Measurements from ENCODE around the gene IMPACT. TPM values are rescaled to one million over a fixed set of nuclear protein-coding genes. Genes with fewer than 3 reads are reported as not detected.

The IMPACT gene
- total and polyA plus RNA-seq, 7 donors = 11.7 to 24.6 (median 15.6) TPM

DNA sequence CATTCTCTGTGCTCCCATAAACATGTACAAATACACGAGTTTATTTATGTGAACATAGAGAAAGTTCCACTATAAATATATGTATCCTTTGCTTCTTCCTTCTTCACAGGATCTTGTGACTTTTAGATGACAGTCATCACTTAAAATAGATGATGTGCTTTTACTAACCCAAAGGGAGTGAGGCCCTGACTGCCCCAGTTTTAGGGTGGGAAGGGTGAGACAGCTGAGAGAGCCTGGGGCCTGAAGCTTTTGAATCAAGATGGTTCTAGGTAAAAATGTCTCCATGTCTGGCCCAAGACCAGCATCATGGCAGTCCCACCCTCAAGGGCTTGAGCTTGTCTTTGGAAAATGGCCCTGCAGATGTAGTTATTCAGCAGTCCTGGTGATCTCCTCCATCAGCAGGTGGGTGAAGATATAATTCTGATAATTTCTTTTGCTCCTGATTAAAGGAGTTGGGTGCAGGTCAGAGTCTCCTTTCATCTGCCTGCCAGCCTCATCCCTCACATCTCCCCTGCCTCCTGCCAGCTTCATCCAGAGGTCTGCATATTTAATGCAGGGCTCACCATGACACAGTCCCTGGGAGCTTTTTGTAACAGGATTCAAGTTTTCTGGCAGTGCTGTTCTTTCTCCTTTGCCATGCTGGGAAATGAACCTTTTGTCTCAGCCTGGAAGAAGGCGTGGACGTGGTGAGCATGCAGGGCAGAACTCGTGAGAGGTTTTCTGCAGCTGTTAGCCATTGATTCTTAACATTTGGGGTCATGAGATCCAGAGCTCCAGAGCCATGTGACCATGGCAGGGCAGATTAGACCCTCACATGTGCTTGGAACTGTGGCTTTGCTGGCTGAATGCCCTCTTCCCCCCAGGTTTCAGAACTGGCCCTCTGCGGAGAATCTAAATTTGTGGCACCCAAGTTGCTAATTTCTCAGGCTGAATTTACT lies 36.6 kb downstream of the IMPACT start:
- 77 to 80% methylated on average over 5 of the region's 5 CpGs for WGBS, 2 donors
- no peaks in the 10 kb centered on the region for H3K4me1 ChIP-seq
- intact Hi-C loops (cut with DNase I) = no loop called here
- H3K36me3 ChIP-seq = no peaks in the 10 kb centered on the region
- H3K4me3 ChIP-seq = no peak overlapping the region
- DNase-seq = no peak
- H3K27me3 ChIP-seq = no peaks in the 10 kb centered on the region
- H3K27ac ChIP-seq = no peak overlapping the region
- TF ChIP-seq POLR2A (IDR thresholded peaks at IDR 0.05) = no peak
- TF ChIP-seq, protein P1, sequence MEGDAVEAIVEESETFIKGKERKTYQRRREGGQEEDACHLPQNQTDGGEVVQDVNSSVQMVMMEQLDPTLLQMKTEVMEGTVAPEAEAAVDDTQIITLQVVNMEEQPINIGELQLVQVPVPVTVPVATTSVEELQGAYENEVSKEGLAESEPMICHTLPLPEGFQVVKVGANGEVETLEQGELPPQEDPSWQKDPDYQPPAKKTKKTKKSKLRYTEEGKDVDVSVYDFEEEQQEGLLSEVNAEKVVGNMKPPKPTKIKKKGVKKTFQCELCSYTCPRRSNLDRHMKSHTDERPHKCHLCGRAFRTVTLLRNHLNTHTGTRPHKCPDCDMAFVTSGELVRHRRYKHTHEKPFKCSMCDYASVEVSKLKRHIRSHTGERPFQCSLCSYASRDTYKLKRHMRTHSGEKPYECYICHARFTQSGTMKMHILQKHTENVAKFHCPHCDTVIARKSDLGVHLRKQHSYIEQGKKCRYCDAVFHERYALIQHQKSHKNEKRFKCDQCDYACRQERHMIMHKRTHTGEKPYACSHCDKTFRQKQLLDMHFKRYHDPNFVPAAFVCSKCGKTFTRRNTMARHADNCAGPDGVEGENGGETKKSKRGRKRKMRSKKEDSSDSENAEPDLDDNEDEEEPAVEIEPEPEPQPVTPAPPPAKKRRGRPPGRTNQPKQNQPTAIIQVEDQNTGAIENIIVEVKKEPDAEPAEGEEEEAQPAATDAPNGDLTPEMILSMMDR (IDR thresholded peaks at IDR 0.05) = no peak
- TF ChIP-seq EP300 (IDR thresholded peaks at IDR 0.05) = no peak
- no peak for TF ChIP-seq POLR2AphosphoS5 (IDR thresholded peaks at IDR 0.05)
- no peaks in the 10 kb centered on the region for H3K9me3 ChIP-seq

DNA sequence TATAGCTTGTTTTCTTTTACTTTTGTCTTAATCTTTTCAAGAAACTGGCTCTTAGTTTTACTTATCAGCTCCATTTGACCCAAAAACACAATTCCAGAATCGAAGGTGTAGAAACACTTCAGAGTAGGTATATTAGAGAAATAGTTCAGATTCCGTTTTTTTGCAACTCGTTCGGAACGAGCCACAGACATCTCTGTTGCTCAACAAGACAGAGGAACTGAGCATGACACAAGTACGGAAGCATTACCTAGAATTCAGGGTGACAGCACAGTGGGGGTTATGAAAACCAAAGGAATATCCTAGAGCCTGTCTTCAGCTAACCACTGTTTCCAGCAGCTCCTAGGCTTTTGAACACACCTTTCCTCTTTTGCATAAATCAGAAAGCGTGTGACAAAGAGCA lies 39.0 kb downstream of the IMPACT start:
- H3K9me3 ChIP-seq = no peaks in the 10 kb centered on the region
- 89% methylated on average over 7 of the region's 7 CpGs for WGBS, 2 donors
- H3K4me3 ChIP-seq = no peak overlapping the region
- no peak for DNase-seq
- H3K27ac ChIP-seq = no peak overlapping the region
- H3K36me3 ChIP-seq = no peaks in the 10 kb centered on the region
- TF ChIP-seq POLR2AphosphoS5 (IDR thresholded peaks at IDR 0.05) (no peak), POLR2A (IDR thresholded peaks at IDR 0.05) (no peak), EP300 (IDR thresholded peaks at IDR 0.05) (no peak)
- TF ChIP-seq, protein P1 (IDR thresholded peaks at IDR 0.05) = no peak
- H3K27me3 ChIP-seq = no peaks in the 10 kb centered on the region
- H3K4me1 ChIP-seq = no peaks in the 10 kb centered on the region
- intact Hi-C loops (cut with DNase I) = no loop called here

DNA sequence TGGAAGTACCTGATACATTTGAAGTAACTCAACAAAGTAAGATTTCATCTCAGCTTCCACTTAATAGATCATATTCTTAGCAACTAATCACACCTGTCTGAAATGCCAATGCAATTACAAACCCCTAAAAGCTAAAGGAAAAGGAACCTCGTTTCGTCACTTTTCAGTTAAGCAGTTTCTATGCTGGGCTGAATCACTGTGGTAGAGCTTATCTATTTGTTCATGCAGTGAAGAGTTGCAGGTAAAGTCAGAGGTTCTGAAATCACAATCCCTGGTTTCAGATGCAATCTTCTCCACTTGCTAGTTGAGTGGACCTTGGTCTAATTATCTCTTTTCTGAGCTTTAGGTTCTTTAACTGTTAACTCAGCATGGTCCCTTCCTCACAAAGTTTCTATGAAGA lies 40.3 kb downstream of the IMPACT start:
- no peak overlapping the region for H3K27ac ChIP-seq
- no peak overlapping the region for H3K4me3 ChIP-seq
- no peak for DNase-seq
- no peaks in the 10 kb centered on the region for H3K4me1 ChIP-seq
- 79 to 89% methylated on average over 2 of the region's 2 CpGs for WGBS, 2 donors
- no peaks in the 10 kb centered on the region for H3K36me3 ChIP-seq
- H3K27me3 ChIP-seq = no peaks in the 10 kb centered on the region
- intact Hi-C loops (cut with DNase I) = no loop called here
- H3K9me3 ChIP-seq = no peaks in the 10 kb centered on the region
- no peak for TF ChIP-seq POLR2AphosphoS5 (IDR thresholded peaks at IDR 0.05)
- no peak for TF ChIP-seq EP300 (IDR thresholded peaks at IDR 0.05)
- TF ChIP-seq, protein P1 (IDR thresholded peaks at IDR 0.05) = no peak
- no peak for TF ChIP-seq POLR2A (IDR thresholded peaks at IDR 0.05)

DNA sequence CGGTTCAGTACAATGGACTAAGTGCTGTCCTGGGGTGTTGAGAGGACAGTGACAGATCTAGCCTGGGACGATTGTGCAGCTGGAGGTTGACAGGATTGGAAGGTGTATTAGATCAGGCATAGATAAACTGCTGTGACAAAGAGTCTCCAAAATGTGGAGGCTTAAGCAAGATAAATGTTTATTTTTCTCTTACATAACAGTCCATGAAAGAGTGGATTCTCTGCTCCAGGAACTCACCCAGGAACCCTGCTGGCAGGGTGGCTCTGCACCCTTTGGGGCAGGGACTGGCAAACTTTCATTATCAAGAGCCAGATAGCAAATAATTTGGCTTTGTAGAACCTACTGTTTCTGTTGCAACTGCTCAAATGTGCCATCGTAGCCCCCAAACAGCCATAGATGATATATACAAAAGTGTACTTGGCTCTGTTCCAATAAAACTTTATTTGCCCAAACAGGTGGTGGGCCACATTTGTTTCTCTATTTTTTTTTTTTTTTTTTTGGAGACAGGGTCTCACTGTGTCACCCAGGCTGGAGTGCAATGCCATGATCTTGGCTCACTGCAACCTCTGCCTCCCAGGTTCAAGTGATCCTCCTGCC lies 43.6 kb downstream of the IMPACT start:
- 85 to 92% methylated on average over 3 of the region's 3 CpGs for WGBS, 2 donors
- H3K4me1 ChIP-seq = no peaks in the 10 kb centered on the region

More for the DNA sequence above, 43.6 kb downstream of the IMPACT start:
- TF ChIP-seq POLR2A (IDR thresholded peaks at IDR 0.05) (no peak), POLR2AphosphoS5 (IDR thresholded peaks at IDR 0.05) (no peak), EP300 (IDR thresholded peaks at IDR 0.05) (no peak)
- TF ChIP-seq, protein P1 (IDR thresholded peaks at IDR 0.05) = no peak
- intact Hi-C loops (cut with DNase I) = no loop called here
- no peaks in the 10 kb centered on the region for H3K9me3 ChIP-seq
- no peak overlapping the region for H3K27ac ChIP-seq
- no peaks in the 10 kb centered on the region for H3K36me3 ChIP-seq
- no peak overlapping the region for H3K4me3 ChIP-seq
- no peak for DNase-seq
- no peaks in the 10 kb centered on the region for H3K27me3 ChIP-seq

Data from sigmoid colon (tissue), 7 donors.